ENCODE measurements around the gene DCC.

DCC gene

DNA sequence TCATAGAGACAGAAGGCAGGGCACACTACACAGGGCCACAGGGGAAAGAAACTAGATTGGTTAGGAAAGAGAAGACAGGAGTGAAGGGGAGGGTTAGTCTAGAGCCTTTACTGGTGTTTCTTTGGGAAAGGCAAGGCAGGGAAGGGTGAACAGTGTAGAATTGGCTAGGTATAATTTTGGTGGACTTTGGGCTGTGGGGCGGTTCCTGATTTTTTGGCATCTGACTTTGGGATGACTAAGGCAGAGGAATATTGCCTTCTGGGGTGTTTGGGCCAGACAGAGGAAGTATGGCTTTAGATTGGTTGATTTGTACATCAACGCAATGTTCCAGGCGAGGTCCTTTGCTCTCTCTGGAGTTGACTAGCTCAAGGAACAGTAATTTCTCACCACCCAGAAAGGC, 534.8 kb downstream of the DCC start:
- H3K36me3 Mint-ChIP-seq, result no peaks in the 10 kb centered on the region
- no peak overlapping the region for H3K4me3 Mint-ChIP-seq
- ATAC-seq (replicated peaks) (no peak), DNase-seq (no peak)
- H3K27ac Mint-ChIP-seq, result no peak overlapping the region
- peaks cover 2 to 3% of the 10 kb centered on the region in 2 donors for H3K9me3 Mint-ChIP-seq
- no peaks in the 10 kb centered on the region for H3K4me1 Mint-ChIP-seq
- H3K27me3 Mint-ChIP-seq, result no peaks in the 10 kb centered on the region

DNA sequence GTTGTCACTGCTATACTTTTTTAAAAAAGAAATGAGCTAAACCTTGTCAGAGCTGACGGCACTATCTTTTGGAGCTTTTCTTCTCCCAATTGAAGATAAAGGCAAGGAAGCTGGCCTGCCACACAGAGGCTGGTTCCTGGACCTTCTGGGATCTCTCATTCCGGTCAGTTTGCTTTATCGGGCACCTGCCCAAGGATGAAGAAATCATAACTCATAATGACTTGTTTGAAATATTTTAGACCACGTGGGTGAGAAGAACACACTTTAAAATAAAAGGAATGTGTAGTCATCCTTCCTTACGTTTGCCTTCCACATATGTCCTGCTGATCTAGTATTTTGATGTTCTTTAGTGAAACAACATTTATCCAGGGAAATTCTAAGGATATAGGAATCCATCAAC, 535.7 kb downstream of the DCC start:
- Mint-ChIP-seq H3K4me3 (no peak overlapping the region), H3K9me3 (peaks cover 3 to 6% of the 10 kb centered on the region in 2 donors), H3K27ac (no peak overlapping the region), H3K36me3 (no peaks in the 10 kb centered on the region), H3K27me3 (no peaks in the 10 kb centered on the region), H3K4me1 (no peaks in the 10 kb centered on the region)
- ATAC-seq (replicated peaks) (no peak), DNase-seq (no peak)

DNA sequence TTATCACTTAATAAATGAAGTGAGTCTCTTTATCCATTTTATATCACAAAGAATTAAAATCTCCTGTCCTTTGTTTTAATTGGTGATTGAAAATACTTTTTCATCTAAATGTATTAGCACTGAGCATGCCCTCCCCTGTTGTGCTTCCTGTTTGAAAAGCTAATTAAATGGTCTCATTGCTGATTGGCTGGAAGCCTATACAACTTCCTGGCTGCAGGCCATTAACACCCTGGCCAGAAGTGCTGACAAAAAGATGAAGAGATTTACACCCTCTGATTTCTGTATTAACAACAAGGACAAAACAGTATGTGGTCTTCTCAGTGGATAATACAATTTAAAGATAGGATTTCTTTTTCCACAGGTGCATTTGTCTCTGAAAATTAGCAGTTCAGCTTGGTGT, 548.0 kb downstream of the DCC start:
- no peak for DNase-seq
- Mint-ChIP-seq H3K27ac (no peak overlapping the region), H3K9me3 (peaks cover 0 to 11% of the 10 kb centered on the region in 2 donors)

DNA sequence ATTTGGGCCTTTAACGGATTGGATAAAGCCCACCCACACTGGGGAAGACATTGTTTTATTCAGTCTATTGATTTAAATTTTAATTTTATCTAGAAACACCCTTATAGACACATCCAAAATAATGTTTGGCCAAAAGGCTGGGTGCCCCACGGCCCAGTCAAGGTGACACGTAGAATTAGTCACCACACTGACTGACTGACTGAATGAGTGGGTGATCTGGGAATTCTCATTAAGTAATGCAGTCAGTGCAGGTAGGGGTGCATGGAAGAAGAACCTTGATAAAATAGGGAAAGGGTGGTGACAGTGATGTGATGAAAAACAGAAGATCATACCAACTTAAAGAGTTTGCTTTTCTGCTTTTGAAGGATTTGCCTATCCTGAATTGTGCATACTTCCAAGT, 554.8 kb downstream of the DCC start:
- ATAC-seq (replicated peaks) (no peak), DNase-seq (no peak)
- H3K4me1 Mint-ChIP-seq, result no peaks in the 10 kb centered on the region
- H3K36me3 Mint-ChIP-seq, result no peaks in the 10 kb centered on the region
- H3K9me3 Mint-ChIP-seq, result peaks cover 0 to 2% of the 10 kb centered on the region in 2 donors
- H3K4me3 Mint-ChIP-seq, result no peak overlapping the region
- no peaks in the 10 kb centered on the region for H3K27me3 Mint-ChIP-seq
- no peak overlapping the region for H3K27ac Mint-ChIP-seq

More for the DNA sequence above, 548.0 kb downstream of the DCC start:
- Mint-ChIP-seq H3K36me3 (no peaks in the 10 kb centered on the region), H3K4me1 (no peaks in the 10 kb centered on the region), H3K4me3 (no peak overlapping the region), H3K27me3 (no peaks in the 10 kb centered on the region)
- ATAC-seq (replicated peaks), result no peak

DNA sequence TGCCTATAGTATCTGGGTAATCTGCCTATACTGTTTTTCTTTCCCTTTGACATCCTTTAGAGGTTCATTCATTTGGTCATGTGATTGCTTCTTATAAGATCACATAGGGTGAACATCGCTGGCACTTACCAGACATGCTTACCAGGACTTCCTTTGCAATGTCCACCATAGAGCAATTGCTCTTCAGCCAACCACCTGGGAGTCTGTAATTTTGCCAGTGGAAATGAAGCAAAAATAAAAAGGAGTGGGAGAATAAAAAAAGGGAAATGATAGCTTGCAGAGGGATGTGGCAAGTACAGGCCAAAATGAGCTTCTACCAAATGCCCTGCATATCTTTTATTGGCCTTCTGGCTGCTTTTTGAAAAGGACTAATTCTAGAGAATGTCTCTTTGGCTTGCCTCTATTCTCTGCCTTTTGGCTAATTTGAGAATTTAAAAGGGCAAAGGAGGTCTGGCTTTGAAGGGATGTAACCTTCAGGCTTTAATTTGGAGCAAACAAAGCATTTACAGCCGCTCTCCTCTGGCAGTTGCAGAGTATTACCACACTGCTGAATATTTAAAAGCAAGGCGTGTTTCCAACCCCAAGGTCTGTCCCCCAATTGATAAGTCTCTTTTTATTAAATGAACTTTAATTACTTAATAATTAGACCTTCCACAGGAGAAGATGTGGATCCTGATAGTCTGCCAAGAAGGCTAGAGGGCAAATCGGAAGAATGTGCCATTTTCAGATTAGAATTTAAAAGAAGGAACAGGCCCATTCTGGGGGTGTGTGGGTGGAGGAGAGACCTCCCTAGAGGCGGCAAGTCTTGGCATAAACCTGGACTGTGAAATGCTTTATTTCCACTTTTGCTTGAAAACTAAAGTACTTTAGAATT, 557.9 kb downstream of the DCC start:
- ATAC-seq (replicated peaks) (no peak), DNase-seq (no peak)
- Mint-ChIP-seq H3K27me3 (no peaks in the 10 kb centered on the region), H3K4me3 (no peak overlapping the region), H3K36me3 (no peaks in the 10 kb centered on the region), H3K4me1 (no peaks in the 10 kb centered on the region), H3K9me3 (no peaks in the 10 kb centered on the region), H3K27ac (no peak overlapping the region)

DNA sequence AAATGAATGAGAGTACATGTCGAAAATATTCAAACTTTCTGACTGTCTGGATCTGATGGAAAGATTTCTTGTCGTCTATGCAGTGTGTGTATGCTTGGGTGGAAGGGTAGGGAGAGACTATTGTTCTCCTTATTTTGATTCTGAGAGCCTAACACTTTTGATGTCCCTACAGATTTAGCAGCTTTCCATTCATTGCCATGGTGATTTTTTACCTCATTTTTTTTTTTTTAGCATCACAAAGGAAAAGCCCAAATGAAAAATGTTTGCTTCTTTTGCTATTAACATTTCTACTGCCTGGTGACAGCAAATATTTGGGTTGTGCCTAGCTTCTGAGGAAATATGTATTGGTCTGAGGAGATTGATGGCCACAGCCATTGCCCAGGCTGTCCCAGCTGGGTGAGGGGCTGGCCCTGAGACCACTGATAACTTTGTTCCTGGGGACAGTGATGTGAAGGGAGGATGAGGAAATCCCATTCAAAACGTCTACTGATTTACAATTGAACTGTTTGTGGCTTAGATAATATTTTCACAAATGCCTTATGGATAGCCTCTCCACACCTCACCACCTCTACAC, 558.6 kb downstream of the DCC start:
- Mint-ChIP-seq H3K4me3 (no peak overlapping the region), H3K27me3 (no peaks in the 10 kb centered on the region), H3K36me3 (no peaks in the 10 kb centered on the region), H3K9me3 (no peaks in the 10 kb centered on the region), H3K4me1 (no peaks in the 10 kb centered on the region), H3K27ac (no peak overlapping the region)
- DNase-seq (no peak), ATAC-seq (replicated peaks) (no peak)

DNA sequence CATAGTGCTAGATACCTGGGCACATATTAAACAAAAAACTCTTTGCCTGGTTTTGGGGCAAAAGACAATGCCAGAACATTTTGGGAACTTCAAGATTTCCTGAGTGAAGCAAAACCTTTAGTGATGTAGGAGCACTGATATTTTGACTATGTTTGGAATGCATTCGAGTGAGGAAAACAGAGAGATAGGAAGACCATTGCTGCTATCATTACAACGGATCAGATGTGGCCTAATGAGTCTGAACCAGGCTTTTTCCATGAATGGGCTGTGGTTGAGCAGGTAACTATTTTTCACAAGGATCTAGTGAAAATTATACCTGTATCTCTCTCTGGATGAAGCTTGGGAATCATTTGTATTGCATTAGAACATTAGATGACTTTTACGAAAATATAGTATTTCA, 562.2 kb downstream of the DCC start:
- Mint-ChIP-seq H3K27me3 (no peaks in the 10 kb centered on the region), H3K27ac (no peak overlapping the region), H3K4me1 (no peaks in the 10 kb centered on the region), H3K9me3 (no peaks in the 10 kb centered on the region), H3K4me3 (no peak overlapping the region), H3K36me3 (no peaks in the 10 kb centered on the region)
- ATAC-seq (replicated peaks) (no peak), DNase-seq (no peak)

DNA sequence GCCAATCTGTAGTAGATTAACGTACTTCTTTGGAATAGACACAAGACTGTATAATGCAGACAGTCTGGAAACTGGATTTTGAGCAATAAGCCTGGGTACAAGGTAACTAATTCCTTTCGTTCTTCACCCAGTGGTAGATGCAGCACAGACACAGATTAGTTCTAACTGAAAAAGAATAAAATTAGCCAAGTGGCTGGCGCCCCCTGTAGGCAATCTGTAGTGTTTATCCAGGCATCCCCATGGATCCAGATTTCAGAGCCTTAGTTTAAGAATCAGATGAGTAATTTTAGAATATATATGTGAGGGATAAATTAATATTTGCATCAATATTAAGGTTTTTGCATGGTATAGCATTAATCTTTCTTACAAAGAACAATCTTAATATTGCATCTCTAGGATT, 563.9 kb downstream of the DCC start:
- ATAC-seq (replicated peaks) (peak; percentile 19 to 36), DNase-seq (no peak)
- Mint-ChIP-seq H3K36me3 (no peaks in the 10 kb centered on the region), H3K4me3 (no peak overlapping the region), H3K27me3 (no peaks in the 10 kb centered on the region), H3K27ac (no peak overlapping the region), H3K9me3 (no peaks in the 10 kb centered on the region), H3K4me1 (no peaks in the 10 kb centered on the region)

DNA sequence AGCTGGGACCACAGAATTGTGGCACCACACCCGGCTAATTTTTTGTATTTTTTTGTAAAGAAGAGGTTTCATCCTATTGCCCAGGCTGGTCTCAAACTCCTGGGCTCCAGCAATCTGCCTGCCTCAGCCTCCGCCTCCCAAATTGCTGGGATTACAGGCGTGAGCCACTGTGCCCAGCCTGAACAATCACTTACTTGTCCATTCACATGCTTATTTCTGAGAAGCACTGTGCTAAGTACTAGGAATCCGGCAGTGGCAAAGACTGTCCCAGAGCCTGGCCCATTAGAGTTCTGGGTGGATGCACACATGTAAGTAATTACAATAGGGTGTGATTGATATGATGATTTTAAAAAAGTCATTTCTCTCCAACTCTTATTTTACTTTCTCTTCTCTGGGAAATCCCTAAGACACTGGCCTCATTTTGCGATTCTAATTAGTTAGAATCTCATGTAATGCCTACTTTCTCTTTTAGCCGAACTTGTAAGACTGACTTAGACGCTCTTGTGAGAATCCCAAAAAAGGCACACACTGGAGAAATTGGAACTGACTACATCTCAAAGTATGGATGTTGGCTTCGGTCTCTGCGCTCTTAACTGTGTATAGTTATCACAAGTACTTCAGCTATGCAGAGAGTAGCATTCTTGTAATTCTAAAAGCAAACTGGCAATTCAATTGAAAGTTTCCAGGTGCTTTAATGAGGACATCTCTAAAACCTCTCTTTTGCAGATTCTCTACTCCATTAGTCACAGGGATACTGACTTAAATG, 567.7 kb downstream of the DCC start:
- Mint-ChIP-seq H3K9me3 (peaks cover 0 to 2% of the 10 kb centered on the region in 2 donors), H3K27ac (no peak overlapping the region), H3K4me3 (no peak overlapping the region), H3K36me3 (no peaks in the 10 kb centered on the region), H3K4me1 (no peaks in the 10 kb centered on the region), H3K27me3 (no peaks in the 10 kb centered on the region)
- no peak for ATAC-seq (replicated peaks)
- DNase-seq, result no peak

DNA sequence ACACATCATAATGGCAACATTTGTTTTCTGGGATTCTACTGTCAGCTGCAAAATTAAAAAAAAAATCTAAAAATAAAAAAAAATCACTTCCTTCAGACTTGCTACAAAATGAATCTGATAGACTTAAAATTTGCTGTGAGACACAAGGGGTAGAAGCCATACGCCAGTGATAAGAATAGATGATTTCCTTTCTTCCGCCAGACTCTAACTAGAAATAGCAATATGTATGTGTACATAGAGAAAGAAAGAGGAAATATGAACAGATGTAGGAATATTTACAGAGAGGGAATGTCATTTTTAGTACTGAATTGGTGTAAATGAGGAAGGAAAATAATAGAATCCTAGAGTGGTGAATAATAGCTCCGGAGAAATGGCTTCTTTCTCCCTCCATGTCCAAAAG, 574.2 kb downstream of the DCC start:
- no peak overlapping the region for H3K4me3 Mint-ChIP-seq
- H3K27me3 Mint-ChIP-seq, result no peaks in the 10 kb centered on the region
- H3K9me3 Mint-ChIP-seq, result peaks cover 0 to 2% of the 10 kb centered on the region in 2 donors
- DNase-seq (no peak), ATAC-seq (replicated peaks) (no peak)
- no peaks in the 10 kb centered on the region for H3K36me3 Mint-ChIP-seq
- H3K27ac Mint-ChIP-seq, result no peak overlapping the region
- H3K4me1 Mint-ChIP-seq, result no peaks in the 10 kb centered on the region

DNA sequence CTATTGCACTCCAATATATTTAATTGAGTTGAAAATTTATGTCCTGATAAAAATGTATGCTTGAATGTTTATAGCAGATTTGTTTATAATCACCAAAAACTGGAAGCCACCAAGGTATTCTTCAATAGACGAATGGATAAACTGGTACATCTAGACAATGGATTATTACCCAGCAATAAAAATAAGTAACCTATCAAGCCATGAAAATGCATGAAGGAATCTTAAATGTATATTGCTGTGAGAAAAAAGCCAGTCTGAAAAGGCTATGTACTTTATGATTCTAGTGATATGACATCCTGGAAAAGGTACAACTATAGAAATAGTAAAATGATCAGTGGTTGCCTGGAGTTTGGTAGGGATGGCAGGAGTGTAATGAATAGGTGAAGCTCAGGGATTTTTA, 580.7 kb downstream of the DCC start:
- Mint-ChIP-seq H3K9me3 (no peaks in the 10 kb centered on the region), H3K4me3 (no peak overlapping the region), H3K27me3 (no peaks in the 10 kb centered on the region), H3K27ac (peak overlapping the region; percentile 3), H3K36me3 (no peaks in the 10 kb centered on the region), H3K4me1 (no peaks in the 10 kb centered on the region)
- no peak for DNase-seq
- no peak for ATAC-seq (replicated peaks)

DNA sequence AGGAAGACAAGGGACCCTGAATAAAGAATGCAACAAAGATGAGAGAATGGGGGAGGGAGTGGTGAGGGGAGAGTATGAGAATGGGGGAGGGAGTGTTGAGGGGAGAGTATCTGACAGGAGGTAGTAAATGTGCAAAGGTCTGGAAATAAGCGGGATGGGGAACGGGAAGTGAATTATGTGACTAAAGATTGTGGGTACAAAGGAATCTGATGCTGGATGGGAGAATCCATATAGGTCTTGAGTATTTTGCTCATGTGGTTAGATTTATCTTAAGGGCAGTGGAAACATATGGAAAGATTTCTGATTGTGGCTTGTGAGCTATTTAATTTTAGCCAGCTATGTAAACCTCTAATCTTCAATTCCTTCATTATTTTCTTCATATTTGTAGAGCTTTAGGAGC, 593.4 kb downstream of the DCC start:
- ATAC-seq (replicated peaks) (no peak), DNase-seq (no peak)
- Mint-ChIP-seq H3K27me3 (no peaks in the 10 kb centered on the region), H3K36me3 (no peaks in the 10 kb centered on the region), H3K9me3 (peaks cover 0 to 1% of the 10 kb centered on the region in 2 donors), H3K27ac (no peak overlapping the region), H3K4me1 (no peaks in the 10 kb centered on the region), H3K4me3 (no peak overlapping the region)

DNA sequence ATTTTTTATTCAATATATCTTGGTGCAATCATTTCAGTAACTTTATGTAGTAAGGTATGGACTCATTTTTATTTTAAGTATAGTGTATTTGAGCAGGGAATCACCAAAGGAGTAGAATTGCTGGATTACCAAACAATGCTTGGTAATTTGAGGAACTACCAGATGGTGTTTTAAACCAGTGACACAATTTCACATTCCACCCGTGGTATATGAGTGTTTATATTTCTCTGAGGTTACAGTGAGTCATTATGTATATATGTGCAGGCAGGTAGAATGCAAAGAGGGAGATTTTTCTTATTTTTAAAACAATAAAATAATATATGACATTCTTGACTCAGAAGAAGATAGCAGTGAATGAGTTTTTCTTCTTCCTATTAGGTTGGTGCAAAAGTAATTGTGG, 596.9 kb downstream of the DCC start:
- DNase-seq (no peak), ATAC-seq (replicated peaks) (no peak)
- no peaks in the 10 kb centered on the region for H3K4me1 Mint-ChIP-seq
- peaks cover 0 to 1% of the 10 kb centered on the region in 2 donors for H3K9me3 Mint-ChIP-seq
- no peak overlapping the region for H3K4me3 Mint-ChIP-seq
- H3K36me3 Mint-ChIP-seq, result no peaks in the 10 kb centered on the region
- H3K27me3 Mint-ChIP-seq, result no peaks in the 10 kb centered on the region
- H3K27ac Mint-ChIP-seq, result no peak overlapping the region

DNA sequence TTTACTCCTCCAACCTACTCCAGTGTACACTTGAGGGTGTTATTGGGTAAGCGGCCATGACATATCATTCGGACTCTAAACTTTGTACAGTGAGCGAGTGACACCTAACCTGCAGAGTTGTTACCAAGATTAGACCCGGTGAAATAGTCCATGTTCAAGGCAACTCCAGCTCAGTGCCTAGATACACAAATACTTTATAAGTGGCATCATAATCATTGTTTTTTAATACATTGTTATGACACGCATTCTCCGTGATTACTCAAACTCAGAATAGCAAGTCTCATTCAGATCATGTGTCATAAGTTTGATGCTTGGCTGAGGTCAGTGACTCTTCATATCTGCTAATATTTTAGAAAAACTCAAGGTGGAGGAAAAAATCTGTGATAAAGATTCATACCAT, 597.8 kb downstream of the DCC start:
- DNase-seq, result no peak

DNA sequence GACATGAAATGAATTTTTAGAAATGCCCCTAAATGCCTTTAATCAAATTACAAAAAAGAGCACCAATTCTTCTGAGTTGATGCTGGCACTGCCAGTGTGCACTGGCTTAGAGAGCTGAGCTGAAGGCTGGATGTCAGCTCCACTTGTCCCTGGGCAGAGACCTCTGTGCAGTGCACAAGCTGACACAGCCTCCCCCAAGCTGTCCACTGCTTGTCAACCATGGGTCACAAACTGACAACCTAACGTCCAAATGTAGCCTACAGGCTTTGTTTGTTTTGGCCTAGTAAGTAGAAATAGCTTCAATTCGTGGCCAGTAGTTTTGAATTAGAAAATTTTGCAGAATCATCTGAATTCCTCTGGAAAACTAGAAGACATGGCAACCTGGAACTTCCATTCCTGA, 605.6 kb downstream of the DCC start:
- H3K4me3 Mint-ChIP-seq, result no peak overlapping the region
- ATAC-seq (replicated peaks) (no peak), DNase-seq (no peak)
- no peaks in the 10 kb centered on the region for H3K27me3 Mint-ChIP-seq
- H3K27ac Mint-ChIP-seq, result no peak overlapping the region
- H3K9me3 Mint-ChIP-seq, result peaks cover 0 to 7% of the 10 kb centered on the region in 2 donors
- H3K4me1 Mint-ChIP-seq, result no peaks in the 10 kb centered on the region
- H3K36me3 Mint-ChIP-seq, result no peaks in the 10 kb centered on the region

More for the DNA sequence above, 597.8 kb downstream of the DCC start:
- Mint-ChIP-seq H3K9me3 (peaks cover 0 to 3% of the 10 kb centered on the region in 2 donors), H3K4me3 (no peak overlapping the region), H3K27ac (no peak overlapping the region), H3K4me1 (no peaks in the 10 kb centered on the region), H3K36me3 (no peaks in the 10 kb centered on the region), H3K27me3 (no peaks in the 10 kb centered on the region)
- no peak for ATAC-seq (replicated peaks)

Measured in stimulated activated naive B cell treated with anti-CD40 and anti-IgM and Interleukin-4, amounts not matched to agents 10 μg/mL and 1 μg/mL and 100 μg/mL, for 72 hours (primary cell).